Ishikawa (cell line): ENCODE measurements around the gene VPS18.

Experiments
- CEBPB ChIP-seq: IDR thresholded peaks from 2 replicates; pipeline ENCODE4 v1.6.1; 2012
- CREB1 ChIP-seq: IDR thresholded peaks from 2 replicates; pipeline ENCODE4 v1.6.1; 2012; ENCODE audit warnings: low read depth
- EGR1 ChIP-seq: IDR thresholded peaks from 2 replicates; pipeline ENCODE4 v1.6.1; 2012
- EP300 ChIP-seq: IDR thresholded peaks from 2 replicates; pipeline ENCODE4 v1.6.1; 2012; ENCODE audit warnings: borderline replicate concordance
- FOXM1 ChIP-seq: IDR thresholded peaks from 2 replicates; pipeline ENCODE4 v1.6.1; 2012; ENCODE audit warnings: low read depth, borderline replicate concordance
- MAX ChIP-seq: IDR thresholded peaks from 2 replicates; pipeline ENCODE4 v1.6.1; 2012
- NFIC ChIP-seq: IDR thresholded peaks from 2 replicates; pipeline ENCODE4 v1.6.1; 2012
- RAD21 ChIP-seq: IDR thresholded peaks from 2 replicates; pipeline ENCODE4 v1.6.1; 2012; ENCODE audit warnings: low read depth
- REST ChIP-seq: IDR thresholded peaks from 2 replicates; pipeline ENCODE4 v1.6.1; 2012; ENCODE audit warnings: low read depth, mild to moderate bottlenecking
- TAF1 ChIP-seq: IDR thresholded peaks from 2 replicates; pipeline ENCODE4 v1.6.1; 2012; ENCODE audit warnings: low read depth, mild to moderate bottlenecking
- TCF12 ChIP-seq: IDR thresholded peaks from 2 replicates; pipeline ENCODE4 v1.6.1; 2012; ENCODE audit warnings: low read depth
- TEAD4 ChIP-seq: IDR thresholded peaks from 2 replicates; pipeline ENCODE4 v1.6.1; 2012
- YY1 ChIP-seq: IDR thresholded peaks from 2 replicates; pipeline ENCODE4 v1.6.1; 2012; ENCODE audit warnings: low read depth
- ZBTB7A ChIP-seq: IDR thresholded peaks from 2 replicates; pipeline ENCODE4 v1.6.1; 2012; ENCODE audit warnings: low read depth
- TF ChIP-seq, protein P1 (sequence below): IDR thresholded peaks from 2 replicates; pipeline ENCODE4 v1.6.1; 2012

The VPS18 gene

DNA sequence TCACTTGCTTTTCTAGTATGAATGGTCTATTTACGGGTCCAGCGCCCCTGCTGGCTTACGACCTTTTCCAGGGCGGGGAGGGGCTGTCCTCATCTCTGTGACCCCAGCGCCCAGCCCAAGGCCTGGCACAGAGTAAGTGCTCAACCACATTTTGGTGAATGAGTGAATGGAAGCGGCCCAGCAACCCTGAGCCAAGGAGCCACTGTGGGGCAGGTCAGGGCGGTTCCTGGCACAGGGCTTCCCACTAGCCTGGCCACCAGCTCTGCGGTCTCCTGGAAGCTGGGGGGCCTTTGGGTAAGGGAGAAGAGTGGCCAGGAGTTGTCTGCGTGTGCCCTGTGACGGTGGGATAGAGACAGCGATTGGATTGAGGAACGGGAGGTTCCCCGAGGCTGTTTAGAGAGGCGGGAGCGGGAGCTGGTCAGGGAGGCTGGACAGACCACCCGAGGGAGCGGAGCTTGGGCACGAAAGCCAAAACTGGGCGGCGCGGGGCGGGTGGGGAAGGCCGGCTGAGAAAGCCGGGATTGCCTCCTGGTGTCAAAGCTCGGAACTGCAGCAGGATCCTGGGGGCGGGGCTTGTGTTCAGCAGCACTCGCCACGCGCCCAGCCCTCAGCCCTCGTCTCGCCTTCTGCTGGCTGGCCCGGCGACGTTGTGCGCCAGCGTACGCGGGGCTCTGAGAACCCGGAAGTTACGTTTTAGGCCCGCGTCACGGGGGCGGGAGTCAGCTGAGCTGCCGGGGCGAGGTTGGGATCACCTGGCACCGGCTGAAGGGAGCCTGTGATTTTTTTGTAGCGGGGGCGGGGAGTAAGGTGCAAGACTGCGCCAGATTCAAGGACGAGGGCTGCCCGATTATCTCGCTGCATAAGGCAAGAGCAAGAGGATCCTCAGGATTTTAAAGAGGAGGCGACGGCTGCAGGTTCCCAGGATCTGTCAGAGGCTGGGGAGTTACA lies at the start of gene VPS18:
TSS of gene VPS18 (plus strand) at position 718 of the 948 bp plus-strand sequence. CDS start 319 bp downstream, outside the sequence.
- TF ChIP-seq EGR1 = peak; percentile 79
- TF ChIP-seq TEAD4 = 0 out of 2 replicates have a peak, but pooled peaks have one; percentile 4
- no peak for TF ChIP-seq REST
- TF ChIP-seq NFIC = no peak; the same call in 1 of the 2 replicates
- 0 out of 2 replicates have a peak, but pooled peaks have one; percentile 32 for TF ChIP-seq ZBTB7A
- no peak; the same call in 1 of the 2 replicates for TF ChIP-seq EP300
- TF ChIP-seq CREB1 = peak; percentile 90
- peak; percentile 91 for TF ChIP-seq RAD21
- TF ChIP-seq, protein P1, sequence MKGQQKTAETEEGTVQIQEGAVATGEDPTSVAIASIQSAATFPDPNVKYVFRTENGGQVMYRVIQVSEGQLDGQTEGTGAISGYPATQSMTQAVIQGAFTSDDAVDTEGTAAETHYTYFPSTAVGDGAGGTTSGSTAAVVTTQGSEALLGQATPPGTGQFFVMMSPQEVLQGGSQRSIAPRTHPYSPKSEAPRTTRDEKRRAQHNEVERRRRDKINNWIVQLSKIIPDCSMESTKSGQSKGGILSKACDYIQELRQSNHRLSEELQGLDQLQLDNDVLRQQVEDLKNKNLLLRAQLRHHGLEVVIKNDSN = peak; percentile 93
- TF ChIP-seq FOXM1 = no peak
- TF ChIP-seq TAF1 = peak; percentile 71
- TF ChIP-seq MAX = peak; percentile 95
- TF ChIP-seq CEBPB = no peak
- TF ChIP-seq YY1 = no peak
- peak; percentile 77; the same call in 1 of the 2 replicates for TF ChIP-seq TCF12

- TF ChIP-seq MAX (0 out of 2 replicates have a peak, but pooled peaks have one; percentile 12), TEAD4 (no peak), ZBTB7A (no peak)
Observed at GRCh38 chr15:40844696-40845030, 49.6 kb upstream of the VPS18 start.

GRCh38 chr15:40845036-40845435 lies 49.2 kb upstream of the VPS18 start:
- no peak for TF ChIP-seq MAX
- peak; percentile 37; the same call in 1 of the 2 replicates for TF ChIP-seq CEBPB

DNA sequence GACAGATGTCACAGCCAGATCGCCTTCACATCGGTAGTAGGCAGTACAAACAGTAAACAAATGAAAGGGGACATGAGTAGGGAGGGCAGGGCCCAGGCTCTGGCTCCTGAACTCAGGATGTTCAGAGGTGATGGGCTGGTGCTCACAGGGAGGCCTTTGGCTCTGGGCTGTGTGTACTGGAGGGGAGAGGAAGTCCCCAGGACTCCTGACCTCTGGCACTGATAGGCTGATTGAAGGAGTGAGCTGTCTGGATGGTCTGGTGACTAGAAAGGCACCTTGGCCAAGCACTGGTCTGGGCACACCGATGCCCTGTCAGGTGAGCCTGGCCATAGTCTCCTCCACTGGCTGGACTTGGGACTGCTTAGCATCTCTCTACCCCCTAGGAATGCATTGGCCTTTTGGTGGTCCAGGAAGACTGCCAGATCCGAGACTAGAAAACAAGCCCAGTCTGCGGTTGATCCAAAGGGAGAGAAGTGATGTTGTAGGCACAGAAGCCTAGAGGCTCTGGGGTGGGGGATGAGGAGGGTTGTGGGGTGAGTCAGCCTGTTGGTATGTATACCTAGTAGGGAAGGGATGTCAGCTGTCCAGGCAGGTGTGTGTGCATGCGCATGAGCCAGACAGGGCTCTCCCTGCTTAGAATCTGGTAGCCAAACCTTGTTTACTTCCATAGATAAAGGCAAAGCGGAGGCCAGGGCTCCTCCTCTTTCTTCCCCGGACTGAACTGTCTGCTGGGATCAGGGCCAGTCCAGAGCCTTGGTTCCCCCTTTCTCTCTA lies 48.6 kb upstream of the VPS18 start:
- no peak for TF ChIP-seq CEBPB
- TF ChIP-seq REST = no peak
- TF ChIP-seq TCF12 = peak; percentile 77
- TF ChIP-seq CREB1 = no peak
- peak; percentile 11; the same call in 1 of the 2 replicates for TF ChIP-seq EP300
- TF ChIP-seq MAX = peak; percentile 51; the same call in 1 of the 2 replicates
- TF ChIP-seq, protein P1 = 0 out of 2 replicates have a peak, but pooled peaks have one; percentile 18
- TF ChIP-seq TEAD4 = peak; percentile 84
- TF ChIP-seq EGR1 = no peak
- TF ChIP-seq YY1 = no peak
- TF ChIP-seq NFIC = no peak

DNA sequence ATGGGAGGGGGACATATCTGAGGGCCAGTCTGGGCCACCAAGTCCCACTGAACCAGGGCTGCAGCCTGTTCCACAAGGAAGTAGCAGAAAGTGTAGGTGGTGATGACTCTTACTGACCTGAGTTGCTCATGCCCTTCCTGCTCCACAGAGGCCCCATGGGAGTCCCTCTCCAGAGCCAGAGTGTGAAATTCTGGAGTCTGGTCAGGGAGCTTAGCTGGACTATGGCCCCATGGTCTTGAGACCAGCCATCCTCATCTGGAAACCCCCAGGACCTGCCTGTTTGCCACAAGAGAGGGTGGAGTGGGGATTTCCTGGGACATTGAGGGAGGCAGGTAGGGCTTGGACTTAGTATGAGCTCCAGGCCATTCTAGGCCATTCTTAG lies 47.4 kb upstream of the VPS18 start:
- TF ChIP-seq CREB1 (no peak), CEBPB (no peak), EP300 (no peak), FOXM1 (no peak), TEAD4 (no peak), RAD21 (no peak), MAX (no peak), TCF12 (no peak), NFIC (no peak), EGR1 (no peak), REST (no peak), YY1 (no peak), ZBTB7A (no peak)
